NCI-H526 treated with DMSO at 0.1 percent for 48 hours (cell line): ENCODE measurements around the gene RASA4B.
"Not testable (repeated sequence)": the region's sequence is repeated elsewhere in the genome, so short reads cannot be mapped to it uniquely, and the experiment has no call there.

Source experiments
- DNase-seq: peaks from one replicate; lab custom pipeline; 2025; lab: John Stamatoyannopoulos, UW

Gene RASA4B

GRCh38 chr7:102517550-102518147 is at the start of gene RASA4B:
Gene RASA4B (minus strand): TSS chr7:102517777. CDS start chr7:102517710, 67 bp downstream.
- DNase-seq = not testable (repeated sequence)

GRCh38 chr7:102550808-102551422 is 33.3 kb upstream of the RASA4B start, which contains the start of gene SPDYE2:
Gene SPDYE2 (plus strand): TSS chr7:102551226. CDS start chr7:102553256, 2,030 bp downstream.
- not testable (repeated sequence) for DNase-seq

GRCh38 chr7:102546353-102546752 is 28.8 kb upstream of the RASA4B start:
- DNase-seq = not testable (repeated sequence)

GRCh38 chr7:102545288-102545687 is 27.7 kb upstream of the RASA4B start:
- not testable (repeated sequence) for DNase-seq

GRCh38 chr7:102544372-102544771 is 26.8 kb upstream of the RASA4B start:
- DNase-seq = not testable (repeated sequence)

- not testable (repeated sequence) for DNase-seq
These were observed 26.0 kb upstream of the RASA4B start, which contains the start of gene UPK3BL2 for GRCh38 chr7:102543596-102543995. Gene UPK3BL2 (minus strand): TSS chr7:102543696. CDS start chr7:102543636, 60 bp downstream.

GRCh38 chr7:102542771-102543170 is 25.2 kb upstream of the RASA4B start:
- not testable (repeated sequence) for DNase-seq

GRCh38 chr7:102542083-102542482 is 24.5 kb upstream of the RASA4B start:
- not testable (repeated sequence) for DNase-seq

- DNase-seq = not testable (repeated sequence)
These were observed 23.0 kb upstream of the RASA4B start for GRCh38 chr7:102540604-102541003.

GRCh38 chr7:102535062-102535615 is 17.6 kb upstream of the RASA4B start:
- not testable (repeated sequence) for DNase-seq

- DNase-seq = not testable (repeated sequence)
These were observed 14.6 kb upstream of the RASA4B start for GRCh38 chr7:102532127-102532526.

GRCh38 chr7:102531583-102531982 is 14.0 kb upstream of the RASA4B start:
- not testable (repeated sequence) for DNase-seq

- DNase-seq = not testable (repeated sequence)
These were observed 10.5 kb upstream of the RASA4B start for GRCh38 chr7:102527822-102528793.

- not testable (repeated sequence) for DNase-seq
These were observed 9.6 kb upstream of the RASA4B start for GRCh38 chr7:102527182-102527581.

GRCh38 chr7:102524803-102525202 is 7.2 kb upstream of the RASA4B start:
- not testable (repeated sequence) for DNase-seq

- not testable (repeated sequence) for DNase-seq
These were observed 3.2 kb upstream of the RASA4B start for GRCh38 chr7:102520797-102521196.

GRCh38 chr7:102516951-102517350 is 626 bp downstream of the RASA4B start:
- DNase-seq = not testable (repeated sequence)

- DNase-seq = not testable (repeated sequence)
These were observed 1.7 kb downstream of the RASA4B start for GRCh38 chr7:102515889-102516288.

GRCh38 chr7:102514881-102515721 is 2.5 kb downstream of the RASA4B start:
- DNase-seq = not testable (repeated sequence)

- not testable (repeated sequence) for DNase-seq
These were observed 4.8 kb downstream of the RASA4B start for GRCh38 chr7:102512642-102513221.
